ENCODE measurements around the gene DGKB. TPM values are rescaled to one million over a fixed set of nuclear protein-coding genes. Genes with fewer than 3 reads are reported as not detected.

The DGKB gene
- total RNA-seq, 1 experiment from 2014 or later = not detected

DNA sequence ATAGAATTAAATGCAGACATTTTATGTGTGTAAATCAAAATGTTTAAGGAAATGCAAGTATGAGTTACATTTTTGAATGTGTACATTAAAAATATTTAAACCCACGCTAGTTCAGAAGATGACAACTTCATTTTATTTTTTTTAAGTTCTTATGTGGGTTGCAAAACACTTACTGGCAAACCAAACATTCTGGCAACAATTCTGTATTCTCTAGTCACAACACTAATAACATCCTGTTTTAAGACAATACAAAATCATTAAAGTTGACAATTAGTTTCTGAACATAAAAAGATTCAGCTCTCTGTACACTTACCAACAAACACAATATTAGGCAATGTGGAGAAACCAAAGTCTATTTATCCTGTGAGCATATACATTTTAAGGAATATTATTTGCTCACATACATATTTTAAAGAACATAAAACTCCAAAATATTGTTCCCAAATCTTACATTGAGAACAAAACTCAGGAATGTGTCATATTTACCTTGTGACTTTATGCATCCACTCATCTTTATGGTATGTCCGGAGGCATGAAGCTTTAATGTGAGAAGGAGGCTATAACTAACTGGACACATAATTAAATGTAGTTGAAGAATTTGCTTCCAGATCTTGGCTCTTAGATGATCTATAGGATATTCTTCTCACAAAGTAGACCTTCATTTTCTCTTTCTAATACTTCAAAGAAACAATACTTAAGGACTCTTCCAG is 134.7 kb downstream of the DGKB start:
- ChIA-PET CTCF (no interaction called here), POLR2A (ENCODE audit: low non-redundant PET) (no interaction called here)
- Histone ChIP-seq H3K27ac (ENCODE audit: low read depth, low read length, poor library complexity, severe bottlenecking) (no peak overlapping the region), H3K4me1 (ENCODE audit: insufficient read depth, low read length, poor library complexity, severe bottlenecking) (no peaks in the 10 kb centered on the region), H3K4me3 (ENCODE audit: low read depth, low read length, poor library complexity, severe bottlenecking) (no peak overlapping the region), H3K9me3 (ENCODE audit: low read depth, low read length, poor library complexity, severe bottlenecking) (no peaks in the 10 kb centered on the region), H3K27me3 (replicated peaks; ENCODE audit: insufficient read depth, low read depth, low read length, poor library complexity) (no peaks in the 10 kb centered on the region), H3K36me3 (ENCODE audit: insufficient read depth, low read length, poor library complexity, severe bottlenecking) (no peaks in the 10 kb centered on the region)
- no peak for DNase-seq (ENCODE audit: low spot score)
- intact Hi-C loops (cut with micrococcal nuclease; ENCODE audit: unreplicated experiment) = no loop called here
- no TSS peak for BruUV-seq (replicated peaks)
- TF ChIP-seq EZH2 (IDR thresholded peaks at IDR 0.05; ENCODE audit: borderline replicate concordance, low read depth, low read length, poor library complexity, severe bottlenecking) = no peak
- TF ChIP-seq, protein P1, sequence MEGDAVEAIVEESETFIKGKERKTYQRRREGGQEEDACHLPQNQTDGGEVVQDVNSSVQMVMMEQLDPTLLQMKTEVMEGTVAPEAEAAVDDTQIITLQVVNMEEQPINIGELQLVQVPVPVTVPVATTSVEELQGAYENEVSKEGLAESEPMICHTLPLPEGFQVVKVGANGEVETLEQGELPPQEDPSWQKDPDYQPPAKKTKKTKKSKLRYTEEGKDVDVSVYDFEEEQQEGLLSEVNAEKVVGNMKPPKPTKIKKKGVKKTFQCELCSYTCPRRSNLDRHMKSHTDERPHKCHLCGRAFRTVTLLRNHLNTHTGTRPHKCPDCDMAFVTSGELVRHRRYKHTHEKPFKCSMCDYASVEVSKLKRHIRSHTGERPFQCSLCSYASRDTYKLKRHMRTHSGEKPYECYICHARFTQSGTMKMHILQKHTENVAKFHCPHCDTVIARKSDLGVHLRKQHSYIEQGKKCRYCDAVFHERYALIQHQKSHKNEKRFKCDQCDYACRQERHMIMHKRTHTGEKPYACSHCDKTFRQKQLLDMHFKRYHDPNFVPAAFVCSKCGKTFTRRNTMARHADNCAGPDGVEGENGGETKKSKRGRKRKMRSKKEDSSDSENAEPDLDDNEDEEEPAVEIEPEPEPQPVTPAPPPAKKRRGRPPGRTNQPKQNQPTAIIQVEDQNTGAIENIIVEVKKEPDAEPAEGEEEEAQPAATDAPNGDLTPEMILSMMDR (conservative IDR thresholded peaks at IDR 0.05; ENCODE audit: low read depth, low read length) = no peak

DNA sequence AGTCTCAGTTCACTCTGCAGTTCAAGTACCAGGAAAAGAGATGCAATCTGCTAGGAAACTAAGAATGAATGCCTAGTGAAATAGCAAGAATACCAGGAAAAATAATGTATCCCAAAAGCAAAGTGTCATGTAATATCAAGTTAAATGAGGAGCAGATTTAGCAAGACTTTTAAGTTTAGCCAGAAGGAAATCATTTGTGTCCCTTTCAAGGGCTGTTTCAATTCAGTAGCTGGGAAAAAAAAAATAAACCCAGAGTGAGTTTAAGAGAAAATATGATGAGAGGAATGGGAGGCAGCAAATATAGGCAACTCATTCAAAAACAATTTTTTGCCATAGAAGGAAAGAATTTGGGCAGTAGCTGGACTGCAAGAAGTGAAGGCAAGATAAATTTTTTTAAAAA is 135.8 kb downstream of the DGKB start:
- DNase-seq (ENCODE audit: low spot score) = no peak
- Histone ChIP-seq H3K27ac (ENCODE audit: low read depth, low read length, poor library complexity, severe bottlenecking) (no peak overlapping the region), H3K9me3 (ENCODE audit: low read depth, low read length, poor library complexity, severe bottlenecking) (no peaks in the 10 kb centered on the region), H3K36me3 (ENCODE audit: insufficient read depth, low read length, poor library complexity, severe bottlenecking) (no peaks in the 10 kb centered on the region), H3K4me3 (ENCODE audit: low read depth, low read length, poor library complexity, severe bottlenecking) (no peak overlapping the region), H3K27me3 (replicated peaks; ENCODE audit: insufficient read depth, low read depth, low read length, poor library complexity) (no peaks in the 10 kb centered on the region), H3K4me1 (ENCODE audit: insufficient read depth, low read length, poor library complexity, severe bottlenecking) (no peaks in the 10 kb centered on the region)
- intact Hi-C loops (cut with micrococcal nuclease; ENCODE audit: unreplicated experiment) = no loop called here
- POLR2A ChIA-PET (ENCODE audit: low non-redundant PET) = no interaction called here
- CTCF ChIA-PET = no interaction called here
- TF ChIP-seq, protein P1 (conservative IDR thresholded peaks at IDR 0.05; ENCODE audit: low read depth, low read length) = no peak
- no peak for TF ChIP-seq EZH2 (IDR thresholded peaks at IDR 0.05; ENCODE audit: borderline replicate concordance, low read depth, low read length, poor library complexity, severe bottlenecking)
- no TSS peak for BruUV-seq (replicated peaks)

DNA sequence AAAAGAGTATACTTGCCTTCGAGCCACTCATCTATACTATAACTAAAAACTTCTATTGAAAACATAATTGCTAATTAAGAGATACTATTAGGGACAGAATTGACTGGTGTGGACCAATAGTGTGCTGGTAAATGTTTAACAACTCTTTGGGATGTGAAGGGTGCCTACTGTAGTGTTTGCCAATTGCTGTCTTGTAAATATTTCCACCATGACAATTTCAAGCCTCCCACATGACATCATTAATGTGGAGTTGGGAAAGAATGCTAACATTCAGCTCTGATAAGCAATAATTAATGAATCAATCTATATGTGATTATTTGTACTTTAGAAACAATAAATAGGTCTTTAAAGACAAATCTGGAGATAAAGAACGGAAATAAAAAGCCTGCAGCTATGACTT is 136.8 kb downstream of the DGKB start:
- Histone ChIP-seq H3K27me3 (replicated peaks; ENCODE audit: insufficient read depth, low read depth, low read length, poor library complexity) (no peaks in the 10 kb centered on the region), H3K36me3 (ENCODE audit: insufficient read depth, low read length, poor library complexity, severe bottlenecking) (no peaks in the 10 kb centered on the region), H3K4me1 (ENCODE audit: insufficient read depth, low read length, poor library complexity, severe bottlenecking) (no peaks in the 10 kb centered on the region), H3K9me3 (ENCODE audit: low read depth, low read length, poor library complexity, severe bottlenecking) (no peaks in the 10 kb centered on the region), H3K27ac (ENCODE audit: low read depth, low read length, poor library complexity, severe bottlenecking) (no peak overlapping the region), H3K4me3 (ENCODE audit: low read depth, low read length, poor library complexity, severe bottlenecking) (no peak overlapping the region)
- no TSS peak for BruUV-seq (replicated peaks)
- POLR2A ChIA-PET (ENCODE audit: low non-redundant PET) = no interaction called here
- no peak for DNase-seq (ENCODE audit: low spot score)
- CTCF ChIA-PET = no interaction called here
- intact Hi-C loops (cut with micrococcal nuclease; ENCODE audit: unreplicated experiment) = no loop called here
- TF ChIP-seq, protein P1 (conservative IDR thresholded peaks at IDR 0.05; ENCODE audit: low read depth, low read length) = no peak
- TF ChIP-seq EZH2 (IDR thresholded peaks at IDR 0.05; ENCODE audit: borderline replicate concordance, low read depth, low read length, poor library complexity, severe bottlenecking) = no peak
